ENCODE measurements around the gene DUSP16. TPM values are rescaled to one million over a fixed set of nuclear protein-coding genes. Genes with fewer than 3 reads are reported as not detected.

The DUSP16 gene
- total RNA-seq, 1 donor from 2014 or later: 9.6 TPM

- DNase-seq (ENCODE audit: low read depth, low spot score): peak; percentile 32
Measured at GRCh38 chr12:12442548-12443071, 120.1 kb downstream of the DUSP16 start.

DNA sequence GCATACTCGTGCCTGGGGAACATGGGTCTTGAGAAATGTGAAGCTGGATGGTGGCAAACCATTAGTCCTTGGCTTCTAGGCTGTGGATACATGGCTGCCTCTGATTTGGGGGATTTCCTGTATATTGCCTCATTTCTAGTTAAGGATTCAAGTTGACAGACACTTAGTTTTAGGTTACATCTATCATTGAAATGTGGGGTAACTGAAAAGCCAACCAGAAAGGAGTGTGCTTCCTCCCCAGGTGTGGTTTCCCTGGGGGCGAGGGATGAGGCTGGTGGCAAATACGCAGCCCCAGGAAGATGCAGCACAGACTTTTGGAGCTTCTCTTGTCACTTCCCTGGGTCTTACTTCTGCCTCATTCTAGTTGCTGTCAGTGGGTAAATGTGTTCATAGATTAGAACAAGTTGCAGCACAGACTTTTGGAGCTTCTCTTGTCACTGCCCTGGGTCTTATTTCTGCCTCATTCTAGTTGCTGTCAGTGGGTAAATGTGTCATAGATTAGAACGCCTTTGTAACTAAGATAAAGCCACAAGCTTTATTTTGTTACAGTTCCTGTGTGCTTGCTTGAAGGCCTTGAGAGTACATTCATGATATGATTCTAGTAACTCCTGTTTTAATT lies 120.7 kb downstream of the DUSP16 start:
- no peak for DNase-seq (ENCODE audit: low read depth, low spot score)

- DNase-seq (ENCODE audit: low read depth, low spot score): no peak
Measured at GRCh38 chr12:12441429-12441807, 121.2 kb downstream of the DUSP16 start.

DNA sequence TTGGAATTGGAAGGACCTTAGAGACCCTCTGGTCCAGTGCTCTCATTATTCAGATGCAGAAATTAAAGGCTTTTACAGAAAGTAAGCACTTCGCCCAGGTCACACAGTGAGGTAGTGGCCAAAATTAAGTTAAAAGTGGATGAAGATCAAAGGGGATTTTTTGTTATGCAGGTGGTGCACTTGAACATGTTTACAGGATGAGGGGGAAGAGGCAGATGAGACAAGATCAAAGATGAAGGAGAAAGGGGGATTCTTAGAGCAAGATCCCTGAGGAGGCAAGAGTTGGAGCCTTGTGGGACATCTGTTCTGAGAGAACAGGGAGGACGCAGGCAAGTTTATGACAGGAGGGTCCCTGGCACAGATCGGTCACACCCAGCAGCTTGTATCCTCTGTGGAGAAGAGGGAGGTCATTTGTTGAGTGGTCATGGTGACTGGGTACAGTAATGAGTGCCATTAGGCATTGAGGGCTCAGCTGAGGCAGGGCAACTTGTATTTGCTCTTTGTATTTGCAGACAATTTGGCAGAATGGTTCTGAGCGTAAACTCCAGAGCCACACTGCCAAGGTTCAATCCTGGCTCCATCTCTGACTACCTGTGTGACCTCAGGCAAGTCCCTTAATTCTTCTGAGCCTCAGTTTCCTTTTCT lies 121.8 kb downstream of the DUSP16 start:
- no peak for DNase-seq (ENCODE audit: low read depth, low spot score)

DNA sequence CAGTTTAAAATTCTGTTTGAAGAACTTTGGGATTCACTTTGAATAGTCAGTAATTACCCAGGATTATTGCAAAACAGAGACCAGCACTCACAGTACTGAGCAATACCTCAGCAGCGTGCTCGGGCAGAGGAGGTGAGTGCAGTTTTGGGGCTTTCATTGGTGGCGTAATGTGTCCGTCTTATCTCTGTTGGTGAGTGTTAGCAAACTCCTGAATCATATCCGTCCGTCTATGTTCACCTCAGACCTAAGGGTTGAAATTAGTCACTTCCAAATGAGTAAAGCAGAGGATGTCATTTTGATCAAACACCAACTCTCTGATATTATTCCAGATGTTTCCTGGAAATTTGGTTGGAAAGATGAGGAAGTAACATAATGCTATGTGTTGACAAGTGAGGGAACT lies 123.0 kb downstream of the DUSP16 start:
- peak; percentile 86 for DNase-seq (ENCODE audit: low read depth, low spot score)

GRCh38 chr12:12436831-12437345 lies 125.8 kb downstream of the DUSP16 start:
- DNase-seq (ENCODE audit: low read depth, low spot score): no peak

- no peak for DNase-seq (ENCODE audit: low read depth, low spot score)
Measured at GRCh38 chr12:12433203-12433731, 129.4 kb downstream of the DUSP16 start.

DNA sequence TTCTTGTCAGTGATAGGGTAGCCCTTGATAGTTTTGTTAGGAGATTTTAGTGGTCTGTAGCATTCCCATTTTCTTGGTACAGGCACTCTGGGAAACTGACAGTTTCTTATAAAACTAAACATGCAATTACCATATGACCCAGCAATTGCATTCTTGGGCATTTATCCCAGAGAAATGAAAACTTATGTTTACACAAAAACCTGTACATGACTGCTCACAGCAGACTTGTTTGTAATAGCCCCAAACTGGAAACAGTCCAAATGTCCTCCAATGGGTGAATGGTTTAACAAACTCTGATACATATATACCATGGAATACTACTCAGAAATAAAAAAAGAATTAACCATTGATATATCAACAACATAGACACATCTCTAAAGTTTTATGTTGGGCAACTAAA lies 130.3 kb downstream of the DUSP16 start:
- DNase-seq (ENCODE audit: low read depth, low spot score): no peak

DNA sequence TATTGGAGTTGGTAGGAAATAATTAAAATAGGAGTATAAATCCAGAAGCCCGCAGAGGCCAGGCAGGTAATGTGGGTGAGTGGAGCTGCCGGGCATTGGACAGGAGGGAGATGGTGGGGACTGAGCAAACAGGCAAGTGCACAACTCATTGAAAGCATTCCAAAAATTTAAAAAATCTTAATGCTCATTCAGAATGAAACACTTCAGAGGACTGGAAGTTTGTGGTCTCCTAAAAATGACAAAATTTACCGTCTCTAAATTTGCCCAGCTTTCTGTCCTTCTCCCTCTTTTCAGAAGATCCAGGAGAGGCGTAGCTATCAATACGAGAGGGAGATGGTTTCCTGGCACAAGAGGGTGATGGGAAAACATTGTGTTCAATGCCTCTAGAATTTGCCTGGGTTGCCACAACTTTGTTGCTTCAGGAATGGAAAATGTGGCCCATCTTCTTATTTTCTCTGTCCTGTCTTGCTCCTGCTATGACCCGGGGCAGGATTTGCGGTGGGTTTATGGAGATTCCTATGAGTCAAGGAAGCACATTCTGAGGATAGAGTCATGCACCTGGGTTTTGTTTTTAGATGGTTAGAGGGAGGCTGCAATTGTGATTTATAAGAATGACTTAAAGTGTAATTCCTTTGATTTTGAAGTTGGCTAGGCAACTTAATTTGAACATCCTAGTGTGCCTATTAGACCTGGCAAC lies 133.6 kb downstream of the DUSP16 start:
- no peak for DNase-seq (ENCODE audit: low read depth, low spot score)

GRCh38 chr12:12428047-12428446 lies 134.6 kb downstream of the DUSP16 start:
- no peak for DNase-seq (ENCODE audit: low read depth, low spot score)

DNA sequence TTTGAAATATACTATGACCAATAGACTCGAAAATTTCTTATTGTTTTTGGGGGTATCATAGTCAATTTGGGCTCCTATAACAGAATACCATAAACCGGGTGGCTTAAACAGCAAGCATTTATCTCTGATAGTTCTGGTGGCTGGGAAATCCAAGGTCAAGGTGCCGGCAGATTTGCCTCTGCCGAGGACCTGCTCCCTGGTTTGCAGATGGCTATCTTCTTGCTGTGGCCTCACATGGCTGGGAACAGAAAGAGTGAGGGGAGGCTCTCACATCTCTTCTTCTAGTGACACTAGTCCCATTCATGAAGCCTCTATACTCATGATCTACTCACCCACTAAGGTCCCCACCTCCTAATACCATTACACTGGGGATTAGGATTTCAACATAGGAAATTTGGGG lies 135.1 kb downstream of the DUSP16 start:
- no peak for DNase-seq (ENCODE audit: low read depth, low spot score)

GRCh38 chr12:12425616-12426015 lies 137.0 kb downstream of the DUSP16 start:
- DNase-seq (ENCODE audit: low read depth, low spot score): peak; percentile 39

GRCh38 chr12:12425001-12425400 lies 137.7 kb downstream of the DUSP16 start:
- no peak for DNase-seq (ENCODE audit: low read depth, low spot score)

Other genes with a start within 250 kb of the DUSP16 start
- gene MANSC1, start 212.6 kb downstream of the DUSP16 start, total RNA-seq: 9.2 and 10.8 TPM in 2 replicates
- 6.1 and 9.3 TPM in 2 replicates for gene BORCS5, start 205.8 kb downstream of the DUSP16 start, total RNA-seq
- 31.5 and 40.3 TPM in 2 replicates for gene CREBL2, start 49.0 kb upstream of the DUSP16 start, total RNA-seq
- 0.33 and 0.78 TPM in 2 replicates for gene GPR19, start 133.3 kb upstream of the DUSP16 start, total RNA-seq
- 49.5 and 56.7 TPM in 2 replicates for gene CDKN1B, start 154.5 kb upstream of the DUSP16 start, total RNA-seq
- gene APOLD1, start 222.8 kb upstream of the DUSP16 start, total RNA-seq: 3.8 and 5.6 TPM in 2 replicates

All from pulmonary artery endothelial cell (primary cell).